Activated CD8-positive, alpha-beta memory T cell treated with anti-CD3 and anti-CD28 coated beads for 1 hour (primary cell): ENCODE measurements around the gene CEP128.
"Not testable (repeated sequence)": the region's sequence is repeated elsewhere in the genome, so short reads cannot be mapped to it uniquely, and the experiment has no call there.

Experiments used
- DNase-seq, 2 donors: peaks; one replicate each; pipeline ENCODE4 v3.0.0-alpha.2; 2020; ENCODE audit warnings: low read depth in 1 of 2; ENCODE audit errors: extremely low read depth in 1 of 2

CEP128 gene

GRCh38 chr14:80954687-80955299 lies 13.3 kb upstream of the CEP128 start:
- peak; percentile 30 to 55 for DNase-seq

GRCh38 chr14:80953211-80953610 lies 11.7 kb upstream of the CEP128 start:
- DNase-seq = not testable (repeated sequence)

GRCh38 chr14:80951491-80951890 lies 10.0 kb upstream of the CEP128 start:
- DNase-seq = no peak

GRCh38 chr14:80948291-80948690 lies 6.8 kb upstream of the CEP128 start:
- DNase-seq = no peak

- DNase-seq = no peak
Observed at GRCh38 chr14:80946797-80947196, 5.3 kb upstream of the CEP128 start.

- no peak for DNase-seq
Observed at GRCh38 chr14:80946187-80946586, 4.6 kb upstream of the CEP128 start.

GRCh38 chr14:80944861-80945617 lies 3.5 kb upstream of the CEP128 start:
- no peak for DNase-seq

- no peak for DNase-seq
Observed at GRCh38 chr14:80942191-80942600, 658 bp upstream of the CEP128 start.

- DNase-seq = no peak
Observed at GRCh38 chr14:80940146-80940545, 1.4 kb downstream of the CEP128 start.

- no peak for DNase-seq
Observed at GRCh38 chr14:80933686-80934085, 7.9 kb downstream of the CEP128 start.

- no peak for DNase-seq
Observed at GRCh38 chr14:80933282-80933681, 8.3 kb downstream of the CEP128 start.

- DNase-seq = peak in 1 of 2 donors; percentile 10
Observed at GRCh38 chr14:80930836-80931389, 10.6 kb downstream of the CEP128 start.

GRCh38 chr14:80930095-80930494 lies 11.4 kb downstream of the CEP128 start:
- no peak for DNase-seq

- no peak for DNase-seq
Observed at GRCh38 chr14:80927083-80927989, 14.2 kb downstream of the CEP128 start.

- DNase-seq = no peak
Observed at GRCh38 chr14:80926397-80927082, 15.0 kb downstream of the CEP128 start.

- DNase-seq = no peak
Observed at GRCh38 chr14:80924365-80925103, 17.0 kb downstream of the CEP128 start.

- no peak for DNase-seq
Observed at GRCh38 chr14:80923368-80923767, 18.2 kb downstream of the CEP128 start.

- no peak for DNase-seq
Observed at GRCh38 chr14:80919622-80920021, 21.9 kb downstream of the CEP128 start.

- DNase-seq = not testable (repeated sequence)
Observed at GRCh38 chr14:80912013-80912412, 29.5 kb downstream of the CEP128 start.

- no peak for DNase-seq
Observed at GRCh38 chr14:80906946-80907345, 34.6 kb downstream of the CEP128 start.
